H1 (cell line): ENCODE data around the gene SZT2.

ENCODE experiments used
- ATF3 ChIP-seq: IDR thresholded peaks from 2 replicates; pipeline ENCODE4 v1.6.1; 2011; ENCODE audit warnings: low read depth, mild to moderate bottlenecking, low read length; ENCODE audit not compliant: insufficient read depth
- BACH1 ChIP-seq: IDR thresholded peaks from 2 replicates; pipeline ENCODE4 v1.6.1; 2012; ENCODE audit warnings: low read length, improper control_type of control experiment
- BCL11A ChIP-seq, 2 experiments: IDR thresholded peaks; one replicate each; pipeline ENCODE4 v1.6.1; 2011; ENCODE audit warnings: low read depth in 2 of 2, low read length in 2 of 2, mild to moderate bottlenecking in 2 of 2
- EZH2 ChIP-seq: fragments of 200-600 bp; sonication (generic); IDR thresholded peaks from 2 replicates; pipeline ENCODE4 v1.7.1; 2012; ENCODE audit warnings: low read depth, mild to moderate bottlenecking, moderate library complexity, low read length, inconsistent platforms; ENCODE audit not compliant: severe bottlenecking
- GTF2F1 ChIP-seq: IDR thresholded peaks from 2 replicates; pipeline ENCODE4 v1.6.1; 2012; ENCODE audit warnings: low read depth, low read length, improper control_type of control experiment, borderline replicate concordance
- POLR2A ChIP-seq, 2 experiments: IDR thresholded peaks; 1 replicate in 1 of 2; 2 replicates in 1 of 2; pipeline ENCODE4 v1.6.1; 2011; ENCODE audit warnings: low read depth in 2 of 2, low read length in 2 of 2, mild to moderate bottlenecking in 2 of 2; ENCODE audit errors: control extremely low read depth in 1 of 2
- RBBP5 ChIP-seq: IDR thresholded peaks from 2 replicates; pipeline ENCODE4 v1.7.1; 2012; ENCODE audit warnings: low read depth, mild to moderate bottlenecking, inconsistent platforms, low read length, moderate library complexity, borderline replicate concordance

- TF ChIP-seq POLR2A (IDR thresholded peaks at IDR 0.05; ENCODE audit: control extremely low read depth in 1 of 2, low read depth in 2 of 2, low read length in 2 of 2) (no peak), EZH2 (no peak), GTF2F1 (no peak), ATF3 (no peak), BCL11A (IDR thresholded peaks at IDR 0.05; ENCODE audit: low read depth in 2 of 2, low read length in 2 of 2) (no peak), RBBP5 (no peak), BACH1 (no peak)
Observed at GRCh38 chr1:43443197-43443946, 53.7 kb downstream of the SZT2 start.
